Measurements from ENCODE around the gene PALD1.

The PALD1 gene

GRCh38 chr10:70615784-70616522, 137.4 kb downstream of the PALD1 start:
- no peak for DNase-seq

- DNase-seq, result no peak
Measured at GRCh38 chr10:70616761-70617160, 138.2 kb downstream of the PALD1 start.

All from left hindlimb (tissue), 1 donor.